Right lobe of liver (tissue), 4 donors: ENCODE measurements around the gene SH2B3.
"Not testable (repeated sequence)": the region's sequence is repeated elsewhere in the genome, so short reads cannot be mapped to it uniquely, and the experiment has no call there.

ENCODE experiments used
- POLR2A ChIP-seq: fragments of 450-650 bp; IDR thresholded peaks from one replicate; pipeline ENCODE4 v1.6.1; 2017; ENCODE audit warnings: antibody characterized with exemption, mild to moderate bottlenecking
- TF ChIP-seq, protein P1 (sequence below), 4 donors: fragments of 200-600 bp in 3 of 4; fragments of 450-650 bp in 1 of 4; IDR thresholded peaks; one replicate each; pipeline versions ENCODE4 v1.5.1 to v1.8.0; 2016 to 2022; ENCODE audit warnings: antibody characterized with exemption in 4 of 4, mild to moderate bottlenecking in 2 of 4
- donor health status: DM: no; HTN: no; CAD: no.
- donor health status: DM: no; HTN: no; CAD: no.
- donor health status: DM: no; HTN: yes; CAD: no.

GRCh38 chr12:111399741-111400404 lies 5.8 kb upstream of the SH2B3 start:
- TF ChIP-seq, protein P1, sequence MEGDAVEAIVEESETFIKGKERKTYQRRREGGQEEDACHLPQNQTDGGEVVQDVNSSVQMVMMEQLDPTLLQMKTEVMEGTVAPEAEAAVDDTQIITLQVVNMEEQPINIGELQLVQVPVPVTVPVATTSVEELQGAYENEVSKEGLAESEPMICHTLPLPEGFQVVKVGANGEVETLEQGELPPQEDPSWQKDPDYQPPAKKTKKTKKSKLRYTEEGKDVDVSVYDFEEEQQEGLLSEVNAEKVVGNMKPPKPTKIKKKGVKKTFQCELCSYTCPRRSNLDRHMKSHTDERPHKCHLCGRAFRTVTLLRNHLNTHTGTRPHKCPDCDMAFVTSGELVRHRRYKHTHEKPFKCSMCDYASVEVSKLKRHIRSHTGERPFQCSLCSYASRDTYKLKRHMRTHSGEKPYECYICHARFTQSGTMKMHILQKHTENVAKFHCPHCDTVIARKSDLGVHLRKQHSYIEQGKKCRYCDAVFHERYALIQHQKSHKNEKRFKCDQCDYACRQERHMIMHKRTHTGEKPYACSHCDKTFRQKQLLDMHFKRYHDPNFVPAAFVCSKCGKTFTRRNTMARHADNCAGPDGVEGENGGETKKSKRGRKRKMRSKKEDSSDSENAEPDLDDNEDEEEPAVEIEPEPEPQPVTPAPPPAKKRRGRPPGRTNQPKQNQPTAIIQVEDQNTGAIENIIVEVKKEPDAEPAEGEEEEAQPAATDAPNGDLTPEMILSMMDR (IDR thresholded peaks at IDR 0.05): not testable (repeated sequence)
- TF ChIP-seq POLR2A: not testable (repeated sequence)
